Suppressor macrophage treated with lipopolysaccharide for 1 hour (primary cell): ENCODE measurements around the gene PKNOX2.

Experiments used
- DNase-seq, 3 donors: peaks; one replicate each; pipeline ENCODE4 v3.0.0-alpha.2; 2020 to 2022

Gene PKNOX2

DNA sequence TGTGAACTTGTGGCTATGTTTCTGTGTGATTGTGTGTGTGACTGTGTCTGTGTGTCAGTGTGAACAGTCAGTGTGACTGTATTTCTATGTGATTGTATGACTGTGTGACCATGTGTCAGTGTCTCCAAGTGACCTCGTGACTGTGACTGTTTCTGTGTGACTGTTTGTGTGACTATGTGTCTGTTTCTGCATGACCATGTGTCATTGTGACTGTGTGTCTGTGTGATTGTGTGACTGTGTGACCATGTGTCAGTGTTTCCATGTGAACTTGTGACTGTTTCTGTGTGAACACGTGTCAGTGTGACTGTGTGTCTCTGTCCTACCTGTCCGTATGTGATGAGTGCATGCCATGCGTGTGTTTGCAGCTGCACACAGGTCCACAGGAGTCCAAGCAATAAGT is 8.8 kb upstream of the PKNOX2 start:
- peak in 2 of 3 donors; percentile 12 to 18 for DNase-seq

DNA sequence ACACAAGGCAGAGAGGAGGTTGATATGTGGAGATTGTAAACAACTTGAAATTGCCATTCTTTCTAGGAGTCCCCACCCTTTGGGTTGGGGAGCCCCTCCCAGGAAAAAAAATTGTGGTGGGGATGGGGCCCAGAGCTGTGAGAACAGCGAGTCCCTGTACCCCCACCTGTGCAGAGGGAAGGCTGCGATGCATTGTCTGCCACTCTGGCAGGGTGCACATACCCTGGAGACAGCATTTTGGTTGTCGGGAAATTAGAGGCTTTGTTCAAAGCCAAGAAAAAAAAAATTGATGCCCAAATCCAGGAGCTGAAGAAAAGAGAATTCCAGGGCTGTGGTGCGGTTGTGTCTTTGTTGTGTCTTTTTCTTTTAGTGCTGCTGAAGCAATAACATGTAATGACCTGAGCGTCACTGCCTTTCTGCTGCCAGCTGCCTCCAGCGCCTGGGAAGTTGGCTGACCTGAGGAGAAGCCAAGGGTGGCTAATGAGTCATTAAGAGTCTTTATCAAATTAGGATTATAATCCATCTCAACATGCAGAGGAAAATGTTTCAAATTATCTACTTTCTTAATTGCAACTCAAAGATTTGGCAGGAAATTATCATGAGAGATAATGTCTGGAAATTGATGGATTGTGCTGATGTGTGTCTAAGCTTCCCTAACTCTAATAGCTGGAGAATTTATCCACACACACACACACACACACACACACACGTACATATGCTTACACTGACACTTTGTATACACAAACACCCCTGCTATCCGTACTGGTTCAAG is 8.0 kb upstream of the PKNOX2 start:
- DNase-seq, result no peak

DNA sequence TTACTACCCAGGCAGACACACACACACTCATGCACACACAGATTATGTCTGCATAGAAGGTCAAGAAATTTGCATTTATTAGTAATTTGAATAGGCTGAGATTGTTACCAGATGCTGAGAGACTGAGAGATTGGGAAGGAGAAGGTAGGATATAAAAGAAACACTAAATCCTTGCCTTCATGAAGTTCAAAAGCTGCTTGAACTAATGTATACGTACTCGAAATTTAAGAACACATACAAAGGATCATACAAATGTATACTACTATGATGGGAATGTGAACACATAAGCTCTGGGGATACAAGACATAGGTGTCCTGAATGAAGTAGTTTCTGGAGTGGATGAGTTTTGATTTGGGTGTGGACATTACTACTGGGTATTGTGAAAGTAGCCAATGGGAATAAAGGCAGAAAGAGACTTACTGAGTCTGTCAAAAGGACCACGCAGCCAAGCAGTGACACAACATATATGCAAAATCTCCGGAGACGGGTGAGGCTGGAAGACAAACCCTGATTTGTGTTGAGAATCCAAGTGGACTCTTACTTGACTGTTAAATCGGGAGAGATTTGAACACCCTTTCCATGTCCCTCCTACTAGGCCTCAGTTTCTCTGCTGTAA is 7.3 kb upstream of the PKNOX2 start:
- no peak for DNase-seq

DNA sequence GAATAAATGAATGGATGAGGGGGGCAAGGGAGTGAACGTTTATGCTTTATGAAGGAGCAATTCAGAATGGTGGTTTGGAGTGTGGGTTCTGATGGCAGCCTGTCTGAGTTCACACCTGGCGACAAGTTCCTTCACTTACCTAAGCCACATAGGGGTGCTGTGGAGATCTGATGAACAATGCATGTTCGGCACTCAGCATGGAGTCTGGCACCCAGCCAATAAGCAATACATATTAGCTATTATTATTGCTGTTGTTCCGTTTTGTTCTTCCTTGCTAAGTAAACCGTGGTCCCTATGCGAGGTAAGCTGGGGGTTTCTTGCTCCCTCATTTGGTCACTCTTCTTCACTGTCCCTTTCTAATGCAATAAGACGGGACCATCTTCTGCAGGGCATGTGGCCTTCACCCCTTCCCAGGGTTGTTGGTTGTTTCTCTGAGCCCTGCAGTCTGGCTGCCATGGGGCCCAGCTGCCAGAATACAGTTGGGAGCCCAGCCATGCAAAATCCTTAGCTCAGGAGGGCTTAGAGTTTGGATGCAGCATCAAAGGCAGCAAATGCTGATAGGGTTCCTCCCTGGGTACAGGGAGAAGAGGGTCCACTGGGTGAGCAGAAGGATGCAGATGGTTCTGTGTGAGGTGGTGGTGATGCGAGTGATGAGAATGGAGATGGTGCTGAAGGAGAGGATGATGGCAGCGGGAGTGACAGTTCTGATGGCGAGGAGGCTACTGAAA is 6.4 kb upstream of the PKNOX2 start:
- no peak for DNase-seq

DNA sequence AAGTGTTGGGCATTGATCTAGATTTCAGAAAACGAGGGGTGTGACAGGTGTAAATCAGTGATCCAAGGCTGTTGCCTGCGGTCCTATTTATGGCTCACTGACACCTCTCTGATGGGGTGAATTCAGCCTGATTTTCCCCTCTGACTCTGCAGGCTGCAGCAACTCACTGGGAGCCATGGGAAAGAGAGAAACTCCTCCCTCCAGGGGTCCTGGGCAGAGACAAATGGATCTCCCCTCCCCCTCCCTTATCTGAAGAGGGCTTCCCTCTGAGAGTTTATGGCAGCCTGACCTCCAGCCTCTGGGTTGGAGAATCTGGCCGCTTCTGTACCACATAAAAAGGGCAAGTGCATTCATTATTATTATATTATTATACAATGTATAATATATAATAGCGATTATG is 1.8 kb upstream of the PKNOX2 start:
- DNase-seq, result no peak

DNA sequence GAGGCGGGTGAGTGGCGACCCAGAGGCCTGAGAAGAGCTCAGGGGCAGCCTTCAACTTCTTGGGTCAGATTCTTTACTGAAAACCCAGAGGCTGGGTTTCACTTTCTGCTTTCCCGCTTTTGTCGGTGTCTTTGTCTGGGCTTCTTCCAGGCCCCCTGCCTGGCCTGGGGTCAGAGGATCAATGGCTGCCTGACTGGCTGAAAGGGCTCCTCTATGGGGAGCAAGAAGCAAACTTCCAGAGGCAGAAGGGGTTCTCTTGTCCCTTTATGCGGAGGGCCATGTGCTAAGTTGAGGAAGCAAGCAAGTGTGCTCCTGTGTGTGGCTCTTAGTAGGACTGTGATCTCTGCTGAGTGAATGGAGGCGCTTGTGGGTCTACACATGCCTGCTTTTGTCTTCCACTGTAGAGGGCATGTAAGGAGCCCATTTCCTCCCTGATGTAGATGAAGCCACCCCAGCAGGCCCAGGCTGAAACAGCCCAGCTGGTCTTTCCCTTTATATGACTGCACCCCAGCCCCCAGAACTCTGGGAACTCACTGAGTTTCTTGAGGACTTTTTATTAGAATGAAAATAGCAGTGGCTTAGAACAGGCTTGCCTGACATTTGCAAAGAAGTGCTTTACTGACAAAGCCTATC is 1.0 kb upstream of the PKNOX2 start:
- DNase-seq, result no peak

DNA sequence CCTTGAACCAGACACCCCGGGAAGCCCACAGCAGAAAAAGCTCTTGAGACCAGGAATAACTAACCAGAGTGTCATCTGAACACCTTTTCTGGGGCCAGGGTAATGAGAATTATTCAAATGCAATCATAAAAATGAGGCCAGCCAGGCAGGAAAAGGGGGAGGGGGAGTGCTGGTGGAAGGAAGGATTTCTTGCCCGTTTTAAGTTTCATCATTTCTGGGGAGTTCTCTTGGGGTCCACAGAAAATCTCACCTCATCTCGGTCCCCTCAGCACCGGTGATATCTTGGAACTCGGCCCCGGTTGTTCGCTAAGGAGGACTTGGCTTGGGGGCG is 495 bp upstream of the PKNOX2 start:
- DNase-seq, result no peak

DNA sequence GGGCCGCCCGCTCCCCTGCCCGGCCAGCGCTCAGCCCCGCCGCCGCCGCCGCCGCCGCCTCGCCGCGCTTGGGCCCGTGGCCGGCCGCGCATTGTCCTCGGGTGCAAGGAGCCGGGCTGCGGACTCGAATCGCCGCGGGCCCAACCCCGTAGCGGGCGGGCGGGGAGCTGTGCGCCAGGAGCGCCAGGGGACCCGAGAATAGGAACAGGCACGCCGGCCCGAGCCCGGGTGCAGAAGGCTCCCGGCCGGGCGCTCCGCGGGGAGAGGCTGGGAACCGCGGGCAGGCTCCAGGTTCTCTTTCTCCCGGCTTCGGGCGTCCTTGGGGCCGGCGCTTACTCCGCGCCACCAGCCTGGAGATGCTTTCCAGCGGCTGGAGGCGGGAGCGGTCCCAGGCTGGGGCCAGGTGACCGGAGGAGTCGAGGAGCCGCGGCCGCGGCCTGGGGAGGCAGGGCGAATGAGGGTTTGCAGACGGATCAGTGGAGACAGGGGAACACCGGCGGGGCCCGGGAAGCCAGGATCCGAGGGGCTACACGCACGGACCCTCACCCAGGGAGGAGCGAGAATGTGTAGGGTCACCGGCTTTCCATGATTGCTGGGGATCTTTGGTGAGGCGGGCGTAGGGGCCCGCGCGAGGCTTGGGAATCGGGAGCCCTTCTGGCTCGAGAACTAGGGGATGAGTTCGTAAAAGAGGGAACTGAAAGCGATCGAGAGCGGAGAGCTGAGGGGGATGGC is 726 bp downstream of the PKNOX2 start:
- DNase-seq, result peak; percentile 46 to 62 (median 52)

DNA sequence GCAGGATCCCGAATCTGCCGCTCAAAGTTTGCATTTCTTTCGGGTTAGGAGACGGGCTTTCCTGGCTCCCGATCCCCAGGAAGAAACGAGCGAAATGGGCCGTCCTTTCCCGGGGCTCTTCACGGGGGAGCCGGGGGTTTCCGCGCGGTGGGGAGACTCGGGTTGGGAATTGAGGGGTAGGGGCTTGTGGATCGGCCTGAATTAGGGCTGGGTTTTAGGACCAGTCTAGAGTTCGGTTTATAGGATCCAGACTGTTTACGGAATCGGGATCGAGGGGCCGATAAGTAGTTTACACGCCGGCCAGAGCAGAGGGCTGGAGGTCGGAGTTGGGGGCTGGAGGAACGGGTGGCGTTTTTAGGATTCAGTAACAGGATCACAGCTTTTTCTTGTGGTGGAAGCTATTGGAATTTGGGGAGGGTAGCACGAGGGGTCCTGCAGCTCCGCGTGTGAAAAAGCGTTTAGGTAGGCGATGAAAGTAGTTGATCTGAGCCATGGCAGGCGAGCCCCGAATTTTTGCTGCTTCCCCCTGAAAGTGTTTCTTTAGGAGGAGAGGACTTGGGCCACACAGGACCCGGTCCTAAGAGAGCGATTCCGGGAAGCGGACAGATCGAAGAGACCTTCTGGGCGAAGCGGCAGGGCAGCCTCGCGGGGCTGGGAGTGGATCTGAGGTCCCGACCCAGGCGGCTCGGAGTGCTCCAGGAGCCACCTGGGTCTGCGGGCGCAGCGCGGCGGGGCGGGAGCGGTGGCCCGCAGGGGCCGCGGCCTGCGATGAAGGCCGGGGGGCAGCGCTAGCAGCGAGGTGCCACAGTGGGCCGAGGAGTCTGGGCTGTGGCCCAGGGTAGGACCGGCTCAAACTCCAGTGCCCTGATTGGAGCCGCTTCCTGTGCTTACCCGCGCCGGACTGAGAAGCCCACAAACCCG is 1.6 kb downstream of the PKNOX2 start:
- DNase-seq, result peak in 2 of 3 donors; percentile 15 to 36

DNA sequence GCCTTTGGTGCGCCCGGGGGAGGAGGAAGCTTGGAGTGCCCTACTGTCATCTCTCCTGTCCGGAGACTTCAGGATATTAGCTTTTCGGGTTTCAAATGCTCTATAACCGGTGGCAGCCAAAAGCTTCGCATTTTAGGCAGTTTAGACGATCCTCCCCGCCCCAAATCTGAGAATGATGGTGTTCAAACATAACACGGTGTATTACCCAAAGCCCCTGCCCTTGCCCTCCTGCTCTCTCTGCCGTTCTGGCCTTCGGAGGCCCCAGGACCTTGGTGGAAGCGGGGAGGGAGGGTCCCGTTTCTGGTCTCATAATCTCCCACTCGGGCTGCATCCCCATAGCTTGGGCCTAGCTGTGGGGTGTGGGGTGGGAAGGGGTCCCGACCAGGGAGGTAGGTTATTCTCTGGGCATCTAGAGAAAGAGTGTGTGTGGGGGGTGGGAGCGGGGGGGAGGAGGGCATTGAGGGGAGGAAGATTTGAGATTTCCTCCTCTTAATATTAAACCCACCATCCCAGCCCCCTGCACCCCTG is 2.3 kb downstream of the PKNOX2 start:
- DNase-seq, result no peak

DNA sequence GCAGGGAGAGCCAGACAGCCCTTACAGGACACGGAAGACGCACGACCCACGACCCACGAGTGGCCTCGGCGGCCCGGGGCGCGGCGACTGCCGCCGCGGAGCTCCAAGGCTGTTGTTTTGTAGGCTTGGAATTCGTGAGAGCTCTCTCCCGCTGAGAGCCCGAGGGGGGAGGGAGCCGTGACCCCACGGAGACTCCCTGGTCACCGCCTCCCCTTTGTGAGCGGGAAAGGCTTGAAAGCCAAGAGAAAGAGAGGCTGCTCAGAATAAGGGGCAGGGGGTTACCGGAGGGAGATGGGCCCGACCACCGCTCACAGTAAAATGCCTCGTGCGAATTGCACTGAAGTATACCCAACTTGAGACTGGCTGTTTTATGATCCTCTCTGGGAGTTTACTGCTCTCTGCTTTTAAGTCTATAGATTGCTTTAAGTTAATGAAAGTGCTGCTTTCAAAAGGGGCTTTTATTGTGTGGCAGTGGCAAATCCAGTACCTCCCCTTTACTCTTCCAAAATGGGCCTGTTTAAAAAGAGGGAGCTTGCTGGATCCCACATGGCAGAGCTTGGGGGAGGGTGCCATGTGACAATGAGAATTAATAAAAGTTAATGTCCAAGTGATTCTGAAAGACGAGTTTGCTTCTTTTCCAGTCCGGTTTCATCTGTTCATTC is 2.9 kb downstream of the PKNOX2 start:
- DNase-seq, result no peak

DNA sequence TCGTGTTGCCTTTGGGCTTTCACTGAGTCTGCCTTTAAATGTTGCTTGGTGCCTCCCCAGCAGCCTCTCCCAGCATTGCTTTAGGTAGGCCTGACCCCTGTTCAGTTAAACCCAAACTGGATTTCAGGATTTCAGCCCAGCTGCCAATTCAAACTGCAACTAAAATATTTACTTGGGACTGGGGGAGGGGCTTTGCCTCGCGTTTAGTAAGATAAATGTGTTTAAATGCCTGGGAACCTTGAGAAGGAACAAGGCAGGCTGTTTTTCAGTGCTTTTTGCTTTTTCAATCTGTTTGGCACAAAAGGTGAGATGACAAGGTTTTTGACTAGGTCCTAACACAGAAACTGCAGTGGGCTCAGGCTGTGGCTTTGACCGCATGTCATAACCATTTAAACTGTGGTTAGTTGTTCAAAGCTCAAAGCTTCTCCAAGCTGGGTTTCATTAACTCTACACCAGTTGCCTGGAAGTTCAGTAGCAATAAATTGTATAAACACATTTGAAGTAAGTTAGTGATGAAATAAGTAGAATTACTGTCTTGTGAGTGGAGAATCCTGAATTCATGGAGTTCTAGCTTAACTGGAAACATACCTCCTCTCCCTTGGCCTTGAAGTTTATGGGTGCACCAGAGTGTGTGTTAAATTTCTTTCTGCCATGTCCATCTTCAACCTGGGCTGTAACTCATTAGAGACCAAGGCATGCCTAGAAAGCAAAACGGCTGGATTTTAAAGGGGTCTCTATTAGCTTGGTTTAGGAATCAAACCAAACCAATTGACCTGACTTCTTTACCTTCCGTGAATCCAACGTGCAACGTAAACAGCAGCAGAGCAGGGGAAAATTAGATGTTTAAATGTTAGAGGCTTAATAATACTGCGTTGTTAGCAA is 3.6 kb downstream of the PKNOX2 start:
- no peak for DNase-seq

DNA sequence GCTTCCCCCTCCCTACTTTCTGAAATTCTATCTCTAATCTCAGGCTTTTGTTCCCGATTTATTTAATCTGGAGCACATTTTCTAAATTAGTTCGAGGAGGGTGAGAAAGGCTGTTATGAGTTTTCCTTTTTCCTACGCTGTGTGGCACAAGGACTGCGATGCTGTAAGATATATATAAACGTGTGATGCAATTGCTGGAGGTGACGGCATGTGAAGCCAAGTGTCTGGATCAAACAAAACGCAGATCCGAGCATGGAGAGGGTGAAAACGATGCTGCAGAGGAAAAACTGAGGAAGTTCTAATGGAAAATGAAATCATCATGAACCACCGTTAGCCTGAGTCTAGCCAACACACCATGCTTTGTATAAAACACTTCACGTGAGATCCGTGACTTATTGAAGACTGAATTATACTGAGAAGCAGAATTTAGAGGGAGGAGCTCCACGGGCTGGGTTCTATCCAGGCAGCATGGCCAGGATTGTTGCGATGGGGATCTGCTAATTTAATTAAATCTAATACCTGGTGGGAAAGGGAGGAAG is 4.4 kb downstream of the PKNOX2 start:
- DNase-seq, result no peak

DNA sequence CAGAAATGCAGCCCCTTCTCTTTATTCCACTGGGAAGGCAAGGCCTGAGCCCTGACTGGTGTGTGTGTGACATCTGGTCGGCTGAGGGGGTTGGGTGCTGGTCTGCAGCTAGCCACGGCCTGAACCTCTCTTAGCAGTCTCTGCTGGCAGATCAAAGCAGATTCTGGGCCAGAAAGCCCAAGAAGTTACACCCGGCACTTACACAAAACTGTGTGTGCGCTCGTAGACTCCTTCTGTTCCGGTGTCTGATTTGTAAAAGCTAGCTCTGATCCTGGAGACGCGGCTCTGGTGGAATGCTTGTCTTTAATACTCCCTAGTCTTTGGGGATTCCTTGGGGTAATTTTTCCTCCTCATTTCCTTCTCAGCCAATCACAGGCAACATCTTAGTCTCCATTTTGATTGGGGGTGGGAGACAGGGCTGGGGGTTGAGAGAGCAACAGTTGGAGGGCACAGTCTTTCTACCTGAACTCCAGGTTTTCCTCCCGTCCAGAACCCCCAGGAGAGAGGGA is 5.5 kb downstream of the PKNOX2 start:
- DNase-seq, result no peak

DNA sequence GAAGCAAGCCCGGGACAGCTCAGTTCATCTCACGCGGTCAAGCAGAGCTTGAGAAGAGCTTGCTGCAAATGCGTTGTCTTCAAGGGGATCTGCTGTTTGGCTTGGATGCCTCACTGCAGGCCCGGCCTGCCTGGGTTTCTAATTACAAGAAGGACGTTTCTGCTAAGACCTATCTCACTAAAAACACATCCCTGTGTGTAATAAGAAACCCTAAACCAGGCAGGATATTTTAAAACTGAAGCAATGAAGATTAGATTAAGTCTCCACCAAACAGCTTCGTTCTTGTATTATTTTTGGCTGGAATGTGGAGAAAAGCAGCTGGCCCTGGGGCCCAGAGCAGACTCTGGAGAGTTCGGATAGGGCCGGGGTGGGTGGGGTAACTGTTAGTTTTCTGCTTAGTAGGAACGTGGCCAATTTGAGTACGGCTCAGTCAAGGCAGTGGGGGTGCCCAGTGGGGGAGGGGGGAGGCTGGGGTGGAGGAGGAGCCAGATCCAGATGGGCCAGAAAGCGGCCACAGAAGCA is 6.0 kb downstream of the PKNOX2 start:
- DNase-seq, result no peak

DNA sequence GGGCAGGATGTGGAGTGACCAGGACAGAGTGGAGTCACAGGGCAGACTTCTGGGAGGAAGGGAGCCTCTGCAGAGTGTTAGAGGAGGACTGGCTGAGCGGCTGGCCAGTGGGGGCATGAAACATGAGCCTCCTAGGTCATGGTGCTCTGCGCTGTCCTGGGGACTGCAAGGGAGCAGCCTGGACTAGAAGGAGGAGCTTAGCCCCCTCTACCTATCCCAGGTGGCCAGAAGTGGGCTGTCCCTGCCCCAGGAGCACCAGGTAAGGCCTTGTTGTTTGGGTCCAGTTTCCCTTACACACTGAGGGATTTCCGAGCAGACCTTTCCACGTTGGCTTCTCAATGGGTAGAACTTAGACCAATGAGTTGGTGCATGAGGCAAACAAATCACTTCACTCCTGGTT is 7.4 kb downstream of the PKNOX2 start:
- DNase-seq, result no peak

DNA sequence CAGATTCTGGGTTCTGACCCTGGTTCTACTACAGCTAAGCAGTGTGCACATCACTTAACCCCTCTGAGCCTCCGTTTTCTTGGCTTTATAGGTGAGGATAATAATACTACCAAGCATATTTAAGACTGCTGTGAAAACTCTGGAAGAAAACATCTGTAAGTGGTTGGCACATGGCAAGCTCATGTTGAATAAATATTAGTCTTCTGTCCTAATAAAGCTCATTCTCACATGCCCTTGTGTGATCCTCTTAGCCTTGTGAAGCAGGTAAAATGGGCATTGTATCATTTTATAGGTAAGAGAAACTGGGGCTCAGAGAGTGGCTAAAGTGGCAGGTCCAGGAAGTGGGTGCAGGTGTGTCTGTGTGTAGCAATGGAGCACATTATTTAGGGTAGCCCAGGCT is 8.5 kb downstream of the PKNOX2 start:
- DNase-seq, result no peak

DNA sequence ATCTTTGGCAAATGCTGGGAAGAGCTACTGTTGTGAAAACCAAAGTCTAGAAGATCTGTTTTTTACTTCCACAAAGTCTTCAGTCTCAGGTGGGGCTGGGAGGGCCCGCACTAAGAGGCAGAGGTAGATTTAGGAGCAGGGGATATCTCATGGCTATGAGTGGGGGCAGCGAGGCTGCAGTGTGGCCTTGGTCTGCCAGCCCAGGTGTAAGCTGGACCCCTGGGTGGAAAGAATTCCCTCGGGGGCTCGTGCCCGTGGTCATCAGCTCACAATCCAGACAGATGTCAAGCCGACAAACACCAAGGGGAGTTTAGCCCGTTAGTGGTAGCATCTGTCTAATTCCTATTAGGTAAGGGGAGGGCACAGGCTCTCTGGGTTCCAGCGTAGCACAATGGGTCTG is 9.0 kb downstream of the PKNOX2 start:
- no peak for DNase-seq

DNA sequence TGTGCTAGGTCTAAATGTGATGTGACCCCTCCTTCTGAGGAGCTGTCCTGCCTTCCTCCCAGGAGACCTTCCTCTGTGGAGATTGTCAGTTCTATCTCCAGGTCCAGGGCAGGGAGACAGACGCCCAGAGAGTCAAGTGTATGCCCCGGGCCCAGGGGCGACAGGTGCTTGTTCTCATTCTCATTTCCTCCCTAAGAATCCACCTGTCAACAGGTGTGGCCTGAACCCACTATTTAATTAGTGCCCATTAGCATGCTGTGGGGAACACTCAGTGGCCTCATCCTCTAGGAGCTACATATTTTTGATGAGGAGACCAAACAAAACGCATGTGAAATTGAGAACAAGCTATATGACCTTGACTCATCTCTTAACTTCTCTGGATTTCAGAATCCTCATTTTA is 9.5 kb downstream of the PKNOX2 start:
- DNase-seq, result no peak
